Activated CD4-positive, CD25-positive, alpha-beta regulatory T cell treated with anti-CD3 and anti-CD28 coated beads, Interleukin-2, amount 50 U/mL, for 16 hours (primary cell): ENCODE results near the gene MUC2.

Experiments
- DNase-seq: peaks from one replicate; pipeline ENCODE4 v3.0.0-alpha.2; 2020; ENCODE audit warnings: low read depth, low spot score

The MUC2 gene

GRCh38 chr11:1087279-1087960 is 12.7 kb downstream of the MUC2 start:
- no peak for DNase-seq

- DNase-seq, result no peak
Observed at GRCh38 chr11:1087961-1088926, 13.6 kb downstream of the MUC2 start.

- DNase-seq, result no peak
Observed at GRCh38 chr11:1088927-1089737, 14.5 kb downstream of the MUC2 start.

GRCh38 chr11:1089738-1090599 is 15.3 kb downstream of the MUC2 start:
- no peak for DNase-seq

GRCh38 chr11:1090600-1091331 is 16.1 kb downstream of the MUC2 start:
- DNase-seq, result no peak

- no peak for DNase-seq
Observed at GRCh38 chr11:1091332-1092083, 16.8 kb downstream of the MUC2 start.

GRCh38 chr11:1092145-1092670 is 17.5 kb downstream of the MUC2 start:
- DNase-seq, result no peak

- no peak for DNase-seq
Observed at GRCh38 chr11:1092919-1093318, 18.2 kb downstream of the MUC2 start.

- no peak for DNase-seq
Observed at GRCh38 chr11:1099519-1100355, 25.1 kb downstream of the MUC2 start.

- no peak for DNase-seq
Observed at GRCh38 chr11:1100417-1101245, 26.0 kb downstream of the MUC2 start.

GRCh38 chr11:1101318-1102089 is 26.8 kb downstream of the MUC2 start:
- no peak for DNase-seq

GRCh38 chr11:1102221-1102971 is 27.7 kb downstream of the MUC2 start:
- DNase-seq, result no peak

GRCh38 chr11:1102996-1103395 is 28.3 kb downstream of the MUC2 start:
- DNase-seq, result no peak

GRCh38 chr11:1103401-1104360 is 29.0 kb downstream of the MUC2 start:
- no peak for DNase-seq
